ENCODE measurements around the gene SLC24A2. TPM values are rescaled to one million over a fixed set of nuclear protein-coding genes. Genes with fewer than 3 reads are reported as not detected.

SLC24A2 gene
- total RNA-seq, 1 donor from 2014 or later, result not detected

GRCh38 chr9:19757745-19758144 lies 31.1 kb downstream of the SLC24A2 start:
- DNase-seq (ENCODE audit: low read depth), result no peak

DNA sequence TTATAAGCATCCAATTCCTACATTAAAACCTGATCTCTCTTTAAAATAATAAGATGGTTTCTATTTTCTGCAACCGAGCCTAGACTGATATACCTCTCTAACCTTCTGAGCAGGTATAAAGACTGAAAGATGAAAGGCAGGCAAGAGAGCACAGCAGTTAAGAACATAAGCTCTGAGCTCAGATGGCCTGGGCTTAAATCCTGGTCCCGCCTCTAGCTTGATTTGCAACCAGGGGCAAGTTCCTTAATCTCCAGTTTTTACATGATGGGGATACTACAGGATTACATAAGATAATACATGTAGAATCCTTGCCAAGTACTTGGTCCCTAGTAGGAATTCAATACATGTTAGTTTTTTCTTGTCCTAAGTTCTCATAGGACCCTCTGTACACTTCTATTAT lies 33.9 kb downstream of the SLC24A2 start:
- no peak for DNase-seq (ENCODE audit: low read depth)

GRCh38 chr9:19748278-19749126 lies 40.3 kb downstream of the SLC24A2 start:
- peak; percentile 34 for DNase-seq (ENCODE audit: low read depth)

DNA sequence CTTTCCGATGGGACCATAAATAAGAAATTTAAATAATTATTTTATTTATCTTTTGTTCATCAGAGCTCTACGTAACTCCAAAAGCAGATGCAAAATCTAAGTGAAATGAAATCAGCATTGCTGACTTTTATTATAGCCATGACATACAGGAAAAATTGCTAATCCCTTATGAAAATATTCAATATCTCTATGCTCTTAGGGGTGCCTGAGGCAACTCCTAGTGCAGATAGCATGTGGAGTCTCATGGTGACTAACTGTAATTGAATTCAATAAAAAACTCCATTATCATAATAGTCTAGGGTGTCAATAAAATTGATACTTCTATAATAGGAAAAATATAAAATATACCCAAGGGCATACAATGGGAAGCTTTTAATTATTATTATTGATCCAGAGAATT lies 42.6 kb downstream of the SLC24A2 start:
- DNase-seq (ENCODE audit: low read depth), result no peak

- no peak for DNase-seq (ENCODE audit: low read depth)
These were observed 47.7 kb downstream of the SLC24A2 start for GRCh38 chr9:19741178-19741577.
